ENCODE data around the gene LONRF2. TPM values are rescaled to one million over a fixed set of nuclear protein-coding genes. Genes with fewer than 3 reads are reported as not detected.
"Not testable (repeated sequence)": the region's sequence is repeated elsewhere in the genome, so short reads cannot be mapped to it uniquely, and the experiment has no call there.

The LONRF2 gene
- total RNA-seq, 1 donor from 2014 or later = 0.23 TPM

GRCh38 chr2:100254646-100255210 lies 67.6 kb downstream of the LONRF2 start:
- no peak for DNase-seq (ENCODE audit: low spot score)
- intact Hi-C loops (cut with micrococcal nuclease) = no loop called here
- Mint-ChIP-seq H3K27ac (no peak overlapping the region), H3K27me3 (ENCODE audit: insufficient read depth) (peaks cover 4% of the 10 kb centered on the region), H3K4me1 (ENCODE audit: low read depth) (no peaks in the 10 kb centered on the region), H3K4me3 (no peak overlapping the region), H3K9me3 (no peaks in the 10 kb centered on the region), H3K36me3 (ENCODE audit: low read depth) (no peaks in the 10 kb centered on the region)

GRCh38 chr2:100253786-100254185 lies 68.5 kb downstream of the LONRF2 start:
- H3K27me3 Mint-ChIP-seq (ENCODE audit: insufficient read depth) = peaks cover 4% of the 10 kb centered on the region
- intact Hi-C loops (cut with micrococcal nuclease) = no loop called here
- H3K27ac Mint-ChIP-seq = no peak overlapping the region
- no peaks in the 10 kb centered on the region for H3K36me3 Mint-ChIP-seq (ENCODE audit: low read depth)
- no peaks in the 10 kb centered on the region for H3K4me1 Mint-ChIP-seq (ENCODE audit: low read depth)
- DNase-seq (ENCODE audit: low spot score) = no peak
- no peaks in the 10 kb centered on the region for H3K9me3 Mint-ChIP-seq
- no peak overlapping the region for H3K4me3 Mint-ChIP-seq

- no peaks in the 10 kb centered on the region for H3K4me1 Mint-ChIP-seq (ENCODE audit: low read depth)
- no peaks in the 10 kb centered on the region for H3K9me3 Mint-ChIP-seq
- no peaks in the 10 kb centered on the region for H3K36me3 Mint-ChIP-seq (ENCODE audit: low read depth)
- DNase-seq (ENCODE audit: low spot score) = no peak
- no peak overlapping the region for H3K27ac Mint-ChIP-seq
- H3K27me3 Mint-ChIP-seq (ENCODE audit: insufficient read depth) = peaks cover 7% of the 10 kb centered on the region
- no peak overlapping the region for H3K4me3 Mint-ChIP-seq
- intact Hi-C loops (cut with micrococcal nuclease) = no loop called here
Observed at GRCh38 chr2:100252811-100253698, 69.2 kb downstream of the LONRF2 start.

- DNase-seq (ENCODE audit: low spot score) = no peak
- Mint-ChIP-seq H3K4me3 (no peak overlapping the region), H3K27ac (no peak overlapping the region), H3K4me1 (ENCODE audit: low read depth) (no peaks in the 10 kb centered on the region), H3K27me3 (ENCODE audit: insufficient read depth) (peaks cover 11% of the 10 kb centered on the region), H3K36me3 (ENCODE audit: low read depth) (no peaks in the 10 kb centered on the region), H3K9me3 (no peaks in the 10 kb centered on the region)
- intact Hi-C loops (cut with micrococcal nuclease) = no loop called here
Observed at GRCh38 chr2:100250645-100251044, 71.7 kb downstream of the LONRF2 start.

- Mint-ChIP-seq H3K4me3 (no peak overlapping the region), H3K27ac (no peak overlapping the region), H3K9me3 (no peaks in the 10 kb centered on the region), H3K4me1 (ENCODE audit: low read depth) (no peaks in the 10 kb centered on the region), H3K36me3 (ENCODE audit: low read depth) (no peaks in the 10 kb centered on the region), H3K27me3 (ENCODE audit: insufficient read depth) (peaks cover 11% of the 10 kb centered on the region)
- no peak for DNase-seq (ENCODE audit: low spot score)
- intact Hi-C loops (cut with micrococcal nuclease) = no loop called here
Observed at GRCh38 chr2:100248971-100249370, 73.3 kb downstream of the LONRF2 start.

- H3K4me1 Mint-ChIP-seq (ENCODE audit: low read depth); H3K9me3 Mint-ChIP-seq: not testable (repeated sequence)
Observed at GRCh38 chr2:100248556-100248955, 73.7 kb downstream of the LONRF2 start.

GRCh38 chr2:100248044-100248330 lies 74.3 kb downstream of the LONRF2 start:
- Mint-ChIP-seq H3K9me3 (no peaks in the 10 kb centered on the region), H3K27ac (no peak overlapping the region), H3K4me3 (no peak overlapping the region), H3K27me3 (ENCODE audit: insufficient read depth) (peaks cover 11% of the 10 kb centered on the region), H3K36me3 (ENCODE audit: low read depth) (no peaks in the 10 kb centered on the region), H3K4me1 (ENCODE audit: low read depth) (no peaks in the 10 kb centered on the region)
- DNase-seq (ENCODE audit: low spot score) = no peak
- intact Hi-C loops (cut with micrococcal nuclease) = no loop called here

More at GRCh38 chr2:100248556-100248955, 73.7 kb downstream of the LONRF2 start:
- H3K27me3 Mint-ChIP-seq (ENCODE audit: insufficient read depth) = peaks cover 11% of the 10 kb centered on the region
- H3K4me3 Mint-ChIP-seq; H3K36me3 Mint-ChIP-seq (ENCODE audit: low read depth); H3K27ac Mint-ChIP-seq; DNase-seq (ENCODE audit: low spot score); intact Hi-C loops (cut with micrococcal nuclease): not testable (repeated sequence)

- no peak for DNase-seq (ENCODE audit: low spot score)
- H3K27me3 Mint-ChIP-seq (ENCODE audit: insufficient read depth) = peaks cover 11% of the 10 kb centered on the region
- H3K27ac Mint-ChIP-seq = no peak overlapping the region
- H3K36me3 Mint-ChIP-seq (ENCODE audit: low read depth) = no peaks in the 10 kb centered on the region
- H3K9me3 Mint-ChIP-seq = no peaks in the 10 kb centered on the region
- intact Hi-C loops (cut with micrococcal nuclease) = no loop called here
- H3K4me1 Mint-ChIP-seq (ENCODE audit: low read depth) = no peaks in the 10 kb centered on the region
- H3K4me3 Mint-ChIP-seq = no peak overlapping the region
Observed at GRCh38 chr2:100247256-100248043, 74.9 kb downstream of the LONRF2 start.

GRCh38 chr2:100246163-100247145 lies 75.8 kb downstream of the LONRF2 start:
- no peak for DNase-seq (ENCODE audit: low spot score)
- Mint-ChIP-seq H3K27ac (no peak overlapping the region), H3K4me1 (ENCODE audit: low read depth) (no peaks in the 10 kb centered on the region), H3K36me3 (ENCODE audit: low read depth) (no peaks in the 10 kb centered on the region), H3K27me3 (ENCODE audit: insufficient read depth) (peaks cover 11% of the 10 kb centered on the region), H3K9me3 (no peaks in the 10 kb centered on the region), H3K4me3 (no peak overlapping the region)
- intact Hi-C loops (cut with micrococcal nuclease) = no loop called here

- intact Hi-C loops (cut with micrococcal nuclease) = no loop called here
- Mint-ChIP-seq H3K27ac (no peak overlapping the region), H3K4me3 (no peak overlapping the region), H3K36me3 (ENCODE audit: low read depth) (no peaks in the 10 kb centered on the region), H3K9me3 (no peaks in the 10 kb centered on the region), H3K27me3 (ENCODE audit: insufficient read depth) (peaks cover 9% of the 10 kb centered on the region), H3K4me1 (ENCODE audit: low read depth) (no peaks in the 10 kb centered on the region)
- no peak for DNase-seq (ENCODE audit: low spot score)
Observed at GRCh38 chr2:100245681-100246080, 76.6 kb downstream of the LONRF2 start.

- no peaks in the 10 kb centered on the region for H3K36me3 Mint-ChIP-seq (ENCODE audit: low read depth)
- no peak overlapping the region for H3K4me3 Mint-ChIP-seq
- H3K27me3 Mint-ChIP-seq (ENCODE audit: insufficient read depth) = peaks cover 9% of the 10 kb centered on the region
- DNase-seq (ENCODE audit: low spot score) = no peak
- H3K4me1 Mint-ChIP-seq (ENCODE audit: low read depth) = no peaks in the 10 kb centered on the region
- no peak overlapping the region for H3K27ac Mint-ChIP-seq
- no peaks in the 10 kb centered on the region for H3K9me3 Mint-ChIP-seq
- intact Hi-C loops (cut with micrococcal nuclease) = no loop called here
Observed at GRCh38 chr2:100244881-100245605, 77.3 kb downstream of the LONRF2 start.

- Mint-ChIP-seq H3K27ac (no peak overlapping the region), H3K27me3 (ENCODE audit: insufficient read depth) (peaks cover 9% of the 10 kb centered on the region), H3K36me3 (ENCODE audit: low read depth) (no peaks in the 10 kb centered on the region), H3K9me3 (no peaks in the 10 kb centered on the region), H3K4me1 (ENCODE audit: low read depth) (no peaks in the 10 kb centered on the region), H3K4me3 (no peak overlapping the region)
- no peak for DNase-seq (ENCODE audit: low spot score)
- intact Hi-C loops (cut with micrococcal nuclease) = loop anchor here (1.0 kb wide), 2 partner anchors 424 to 684 kb away; no protein-coding TSS in a partner anchor
Observed at GRCh38 chr2:100243631-100244030, 78.7 kb downstream of the LONRF2 start.

Measured in activated T-helper 1 cell treated with anti-CD3 and anti-CD28 coated beads, Interleukin-12 subunit alpha, Interleukin-12 subunit beta, Interleukin-2, Interleukin-4 antibody, amounts not matched to agents 30 ng/mL and 10 ng/mL and 1 ng/mL, durations not matched to agents 14 hours and 24 hours and 36 hours (primary cell).